Stimulated activated naive CD8-positive, alpha-beta T cell treated with anti-CD3 and anti-CD28 coated beads, Interleukin-15, amount 100 ng/mL, for 72 hours (primary cell): ENCODE data around the gene PCGF2.
"Not testable (repeated sequence)": the region's sequence is repeated elsewhere in the genome, so short reads cannot be mapped to it uniquely, and the experiment has no call there.

Experiments used
- ATAC-seq: fragments of 150-1000 bp; cut with Tn5 transposase; 2 replicates; pipeline ENCODE4 v1.10.0; 2021; ENCODE audit warnings: mild to moderate bottlenecking, moderate library complexity
- DNase-seq, 2 donors: peaks; one replicate each; pipeline ENCODE4 v3.0.0; 2021 to 2022
- H3K27ac Mint-ChIP-seq, 2 donors: one replicate each; pipeline ENCODE4 v1.8.0; 2022; ENCODE audit warnings: mild to moderate bottlenecking in 2 of 2, mixed read lengths in 2 of 2, moderate library complexity in 2 of 2
- H3K27me3 Mint-ChIP-seq: one replicate; pipeline ENCODE4 v1.8.0; 2022; ENCODE audit warnings: mixed read lengths
- H3K4me1 Mint-ChIP-seq: one replicate; pipeline ENCODE4 v1.8.0; 2022; ENCODE audit warnings: mild to moderate bottlenecking, mixed read lengths
- H3K4me3 Mint-ChIP-seq, 2 donors: one replicate each; pipeline ENCODE4 v1.8.0; 2022; ENCODE audit warnings: mild to moderate bottlenecking in 2 of 2, mixed read lengths in 2 of 2, moderate library complexity in 1 of 2
- H3K9me3 Mint-ChIP-seq, 2 donors: one replicate each; pipeline ENCODE4 v1.8.0; 2022; ENCODE audit warnings: mixed read lengths in 2 of 2

The PCGF2 gene

GRCh38 chr17:38733282-38733981 is 14.7 kb downstream of the PCGF2 start:
- no peaks in the 10 kb centered on the region for H3K27me3 Mint-ChIP-seq
- ATAC-seq: no peak
- peaks cover 66% of the 10 kb centered on the region for H3K4me1 Mint-ChIP-seq
- H3K4me3 Mint-ChIP-seq: peak overlapping the region; percentile 14 to 40
- peak overlapping the region in 1 of 2 donors; percentile 47 for H3K27ac Mint-ChIP-seq
- no peak for DNase-seq
- H3K9me3 Mint-ChIP-seq: peaks cover 0 to under 1% of the 10 kb centered on the region in 2 donors

GRCh38 chr17:38732376-38733281 is 15.5 kb downstream of the PCGF2 start:
- DNase-seq: no peak
- ATAC-seq: no peak
- H3K27ac Mint-ChIP-seq: no peak overlapping the region
- H3K4me1 Mint-ChIP-seq: peaks cover 74% of the 10 kb centered on the region
- H3K9me3 Mint-ChIP-seq: peaks cover 4 to 8% of the 10 kb centered on the region in 2 donors
- H3K4me3 Mint-ChIP-seq: peak overlapping the region; percentile 89 to 97
- no peaks in the 10 kb centered on the region for H3K27me3 Mint-ChIP-seq

GRCh38 chr17:38731526-38732294 is 16.4 kb downstream of the PCGF2 start:
- Mint-ChIP-seq H3K27ac (peak overlapping the region; percentile 3 to 26), H3K27me3 (no peaks in the 10 kb centered on the region), H3K4me3 (peak overlapping the region; percentile 89 to 97), H3K9me3 (peaks cover 6 to 8% of the 10 kb centered on the region in 2 donors), H3K4me1 (peaks cover 83% of the 10 kb centered on the region)
- no peak for DNase-seq
- no peak for ATAC-seq

DNA sequence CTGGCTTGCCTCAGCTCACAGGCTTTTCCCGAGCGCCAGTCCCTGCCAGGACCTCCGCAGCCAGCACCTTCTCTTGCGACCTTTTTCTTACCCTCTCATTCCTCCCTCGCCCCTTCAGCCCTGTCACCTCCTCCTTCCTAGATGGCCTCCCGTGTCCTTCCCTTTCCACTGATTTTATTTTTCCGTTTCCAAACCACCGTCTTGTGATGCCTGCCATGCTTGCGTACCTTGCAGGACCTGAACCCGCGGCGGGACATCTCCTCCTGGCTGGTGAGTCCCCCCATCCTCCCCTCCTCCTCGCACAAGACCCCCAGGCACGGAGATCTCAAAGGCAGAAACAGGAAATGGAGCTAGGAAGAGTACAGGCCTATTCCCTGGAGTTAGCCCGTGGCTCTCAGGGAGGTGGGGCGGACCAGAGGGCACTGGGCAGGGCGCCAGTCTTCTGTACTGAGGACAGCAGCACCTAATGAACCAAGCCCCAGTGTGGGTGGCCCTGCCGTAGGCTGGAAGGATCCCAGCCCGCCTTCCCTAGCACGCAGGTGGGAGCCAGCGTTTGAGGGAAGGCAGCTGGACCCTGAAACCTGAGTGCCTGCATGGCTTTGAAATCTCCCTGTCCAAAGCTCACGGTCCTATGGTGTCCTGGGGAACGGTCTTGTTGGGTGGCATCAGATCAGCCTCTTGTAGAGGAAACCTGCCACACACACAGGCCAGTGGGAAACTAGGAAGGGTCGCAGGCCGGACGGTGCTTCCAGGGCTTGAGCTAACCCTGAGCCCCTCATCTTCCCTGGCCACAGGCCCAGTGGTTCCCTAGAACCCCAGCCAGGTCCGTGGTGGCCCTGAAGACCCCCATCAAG is 17.4 kb downstream of the PCGF2 start:
- peak overlapping the region; percentile 93 to 96 for H3K27ac Mint-ChIP-seq
- peak in 1 of 2 donors; percentile 24 for DNase-seq
- H3K4me1 Mint-ChIP-seq: peaks cover 93% of the 10 kb centered on the region
- H3K27me3 Mint-ChIP-seq: no peaks in the 10 kb centered on the region
- peak overlapping the region; percentile 89 to 97 for H3K4me3 Mint-ChIP-seq
- no peak for ATAC-seq
- H3K9me3 Mint-ChIP-seq: peaks cover 6 to 8% of the 10 kb centered on the region in 2 donors

DNA sequence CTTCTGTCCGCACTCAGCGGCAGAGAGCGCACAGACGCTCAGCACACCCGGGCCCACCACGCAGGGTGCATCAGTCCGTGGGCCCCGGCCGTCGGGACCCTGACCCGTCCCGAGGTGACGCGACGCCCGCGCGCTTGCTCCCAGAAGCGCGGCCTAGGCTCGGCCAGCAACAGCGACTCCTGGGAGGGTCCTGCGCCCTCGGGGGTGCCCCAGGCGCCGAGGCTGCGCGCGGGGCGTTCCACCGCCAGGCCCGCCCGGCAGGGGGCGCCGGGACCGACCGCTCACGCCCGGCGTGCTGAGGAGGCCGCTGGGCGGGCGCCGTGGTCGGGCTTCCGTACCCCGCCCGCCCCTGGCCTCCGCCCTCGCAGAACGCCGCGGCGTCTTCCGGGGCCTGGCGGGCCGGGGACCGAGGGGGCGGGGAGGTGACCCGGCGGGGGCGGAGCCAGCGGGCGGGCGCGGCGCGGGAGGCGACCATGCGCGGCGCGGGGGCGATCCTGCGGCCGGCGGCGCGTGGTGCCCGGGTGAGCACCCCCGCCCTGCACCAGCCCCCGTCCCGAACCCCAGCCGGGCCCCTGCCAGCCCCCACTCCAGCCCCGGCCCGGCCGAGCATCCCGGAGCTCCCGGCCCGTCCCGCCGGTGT is 18.1 kb downstream of the PCGF2 start, which contains the start of gene CISD3:
TSS of gene CISD3 (plus strand) at position 456 of the 640 bp plus-strand sequence. CDS start at position 474, 18 bp downstream.
- Mint-ChIP-seq H3K9me3 (peaks cover 6 to 8% of the 10 kb centered on the region in 2 donors), H3K27me3 (no peaks in the 10 kb centered on the region), H3K4me3 (peak within 1 kb of the TSS; percentile 89 to 97), H3K27ac (peak within 1 kb of the TSS; percentile 93 to 96), H3K4me1 (peaks cover 93% of the 10 kb centered on the region)
- peak; percentile 85 for ATAC-seq
- peak; percentile 88 to 90 for DNase-seq

- DNase-seq: no peak
- peaks cover 93% of the 10 kb centered on the region for H3K4me1 Mint-ChIP-seq
- peak overlapping the region in 1 of 2 donors; percentile 6 for H3K27ac Mint-ChIP-seq
- H3K27me3 Mint-ChIP-seq: no peaks in the 10 kb centered on the region
- ATAC-seq: no peak
- H3K9me3 Mint-ChIP-seq: peaks cover 6 to 8% of the 10 kb centered on the region in 2 donors
- peak overlapping the region; percentile 79 to 82 for H3K4me3 Mint-ChIP-seq
Measured at GRCh38 chr17:38729368-38729885, 18.7 kb downstream of the PCGF2 start.

DNA sequence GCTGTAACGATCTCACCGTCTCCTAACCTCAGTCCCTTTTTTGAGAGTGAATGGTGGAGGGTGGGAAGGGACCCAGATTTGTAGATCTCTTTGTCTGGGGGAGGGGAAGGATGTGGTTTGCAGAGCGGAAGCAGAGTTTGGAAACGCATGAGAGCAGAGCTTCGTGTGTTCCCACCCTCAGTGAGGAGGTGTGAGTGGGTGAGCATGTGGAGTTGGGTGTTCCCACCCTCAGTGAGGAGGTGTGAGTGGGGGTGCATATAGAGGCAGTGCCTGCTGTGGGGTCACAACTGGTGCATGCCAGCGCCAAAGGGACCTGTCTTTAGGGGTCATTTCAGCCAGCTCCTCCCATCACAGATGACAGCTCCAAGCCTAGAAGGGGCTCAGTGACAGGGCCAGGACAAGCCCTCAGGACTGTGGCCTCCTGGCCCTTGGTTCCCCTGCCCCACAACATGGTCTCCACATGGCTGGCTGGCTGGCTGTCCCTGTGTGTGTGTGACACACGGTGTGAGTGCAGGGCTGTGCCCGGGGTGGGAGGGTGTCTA is 19.8 kb downstream of the PCGF2 start:
- H3K9me3 Mint-ChIP-seq: peaks cover 6 to 8% of the 10 kb centered on the region in 2 donors
- DNase-seq (peak; percentile 52 to 54), ATAC-seq (peak; percentile 40)
- peak overlapping the region; percentile 92 to 94 for H3K27ac Mint-ChIP-seq
- H3K27me3 Mint-ChIP-seq: no peaks in the 10 kb centered on the region
- H3K4me1 Mint-ChIP-seq: peaks cover 89% of the 10 kb centered on the region
- H3K4me3 Mint-ChIP-seq: peak overlapping the region; percentile 82 to 87

- DNase-seq (peak; percentile 75 to 82), ATAC-seq (peak; percentile 62)
- peak overlapping the region; percentile 82 to 87 for H3K4me3 Mint-ChIP-seq
- H3K9me3 Mint-ChIP-seq: peaks cover 6 to 8% of the 10 kb centered on the region in 2 donors
- peaks cover 89% of the 10 kb centered on the region for H3K4me1 Mint-ChIP-seq
- no peaks in the 10 kb centered on the region for H3K27me3 Mint-ChIP-seq
- peak overlapping the region; percentile 92 to 94 for H3K27ac Mint-ChIP-seq
Measured at GRCh38 chr17:38727736-38728135, 20.4 kb downstream of the PCGF2 start.

- not testable (repeated sequence) for DNase-seq, H3K9me3 Mint-ChIP-seq, H3K27me3 Mint-ChIP-seq, H3K27ac Mint-ChIP-seq, ATAC-seq
- H3K4me1 Mint-ChIP-seq: peaks cover 81% of the 10 kb centered on the region
- peak overlapping the region in 1 of 2 donors; percentile 55 for H3K4me3 Mint-ChIP-seq
Measured at GRCh38 chr17:38726145-38726544, 22.0 kb downstream of the PCGF2 start.

- H3K4me1 Mint-ChIP-seq: peaks cover 85% of the 10 kb centered on the region
- ATAC-seq: no peak
- no peak overlapping the region for H3K27ac Mint-ChIP-seq
- no peak for DNase-seq
- no peaks in the 10 kb centered on the region for H3K27me3 Mint-ChIP-seq
- no peak overlapping the region for H3K4me3 Mint-ChIP-seq
- peaks cover 6 to 8% of the 10 kb centered on the region in 2 donors for H3K9me3 Mint-ChIP-seq
Measured at GRCh38 chr17:38725066-38725465, 23.1 kb downstream of the PCGF2 start.

- Mint-ChIP-seq H3K4me3 (no peak overlapping the region), H3K4me1 (peaks cover 86% of the 10 kb centered on the region)
- no peak for DNase-seq
Measured at GRCh38 chr17:38724337-38724988, 23.7 kb downstream of the PCGF2 start.

GRCh38 chr17:38721802-38722201 is 26.3 kb downstream of the PCGF2 start:
- peaks cover 78% of the 10 kb centered on the region for H3K4me1 Mint-ChIP-seq
- no peak overlapping the region for H3K4me3 Mint-ChIP-seq
- peak; percentile 36 for ATAC-seq
- no peaks in the 10 kb centered on the region for H3K27me3 Mint-ChIP-seq
- DNase-seq: no peak
- no peaks in the 10 kb centered on the region for H3K9me3 Mint-ChIP-seq
- no peak overlapping the region for H3K27ac Mint-ChIP-seq

More at GRCh38 chr17:38724337-38724988, 23.7 kb downstream of the PCGF2 start:
- Mint-ChIP-seq H3K9me3 (peaks cover 6 to 8% of the 10 kb centered on the region in 2 donors), H3K27me3 (no peaks in the 10 kb centered on the region), H3K27ac (no peak overlapping the region)
- no peak for ATAC-seq

DNA sequence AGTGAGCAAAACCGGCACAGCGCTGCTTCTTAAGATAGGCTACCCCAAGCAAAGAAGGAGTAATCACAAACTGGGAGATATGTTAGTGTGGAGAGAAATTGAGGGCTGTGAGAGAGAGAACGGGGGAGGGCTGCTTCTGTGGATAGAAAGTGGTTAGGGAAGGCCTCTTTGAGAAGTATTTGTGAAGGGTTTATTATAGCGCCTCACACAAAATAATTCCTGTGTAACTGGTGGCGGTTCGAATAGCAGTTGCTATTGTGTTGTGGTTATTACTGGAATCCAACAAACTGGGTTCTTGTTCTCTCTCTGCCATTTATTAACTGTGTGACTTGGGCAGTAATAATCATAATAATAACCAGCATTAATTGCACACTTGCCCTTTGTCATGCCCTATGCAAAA is 27.2 kb downstream of the PCGF2 start:
- DNase-seq (no peak), ATAC-seq (no peak)
- H3K9me3 Mint-ChIP-seq: no peaks in the 10 kb centered on the region
- H3K4me3 Mint-ChIP-seq: no peak overlapping the region
- H3K27ac Mint-ChIP-seq: no peak overlapping the region
- H3K27me3 Mint-ChIP-seq: no peaks in the 10 kb centered on the region
- H3K4me1 Mint-ChIP-seq: peaks cover 72% of the 10 kb centered on the region
